IPS-NIHi7 (cell line): ENCODE data around the gene EIF3L.

Experiments used
- DNase-seq: peaks from one replicate; pipeline ENCODE4 v3.0.0; 2012; ENCODE audit warnings: mixed read lengths; ENCODE audit errors: extremely low spot score

The EIF3L gene

GRCh38 chr22:37854946-37855345 lies 5.7 kb downstream of the EIF3L start:
- DNase-seq, result no peak

DNA sequence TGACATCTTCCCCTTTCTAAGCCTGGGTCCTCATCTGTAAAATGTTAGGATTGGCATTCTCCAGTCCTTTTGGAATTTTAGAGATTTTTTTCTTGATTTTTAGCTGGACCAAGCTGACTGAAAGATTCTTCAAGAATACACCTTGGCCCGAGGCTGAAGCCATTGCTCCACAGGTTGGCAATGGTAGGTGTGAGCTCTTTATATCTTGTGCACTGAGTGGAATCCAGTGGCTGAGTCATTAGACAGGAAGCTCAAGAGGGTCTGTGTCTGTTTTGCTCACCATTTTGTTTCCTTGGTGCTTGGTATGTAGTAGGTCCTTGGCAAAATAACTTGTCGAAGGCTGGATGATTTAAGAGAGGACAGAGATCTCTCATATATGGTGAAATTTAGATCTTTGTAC lies 6.2 kb downstream of the EIF3L start:
- DNase-seq, result no peak

DNA sequence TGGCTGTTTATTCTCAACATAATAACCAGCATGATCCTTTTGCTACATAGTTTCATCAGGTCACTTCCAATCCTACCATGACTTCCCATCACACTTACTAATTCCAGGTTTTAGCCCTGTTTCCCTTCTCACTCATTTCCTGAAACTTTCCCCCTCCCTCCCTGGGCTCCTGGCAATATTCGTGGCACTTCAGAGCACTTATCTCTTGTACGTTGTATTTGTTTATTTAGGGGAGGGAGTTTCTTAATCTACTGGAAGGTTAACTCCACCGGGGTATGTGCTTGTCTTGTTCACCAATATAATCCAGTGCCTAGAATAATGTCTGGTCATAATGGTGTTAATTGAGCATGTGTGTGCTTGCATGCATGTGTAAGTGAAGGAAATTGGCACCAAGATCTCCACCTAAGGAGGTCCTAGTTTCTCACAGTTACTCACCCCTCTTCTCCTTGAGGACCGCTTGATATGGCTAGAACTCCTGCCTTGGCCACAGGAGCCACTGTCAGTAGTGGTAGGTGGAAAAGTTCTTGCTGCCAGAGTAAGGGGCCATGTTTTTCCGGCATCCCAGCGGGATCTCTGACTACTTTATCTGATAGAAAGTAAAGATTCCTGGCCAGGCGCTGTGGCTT lies 11.7 kb downstream of the EIF3L start:
- no peak for DNase-seq

GRCh38 chr22:37862570-37863325 lies 13.5 kb downstream of the EIF3L start:
- no peak for DNase-seq

- DNase-seq, result no peak
These were observed 16.3 kb downstream of the EIF3L start for GRCh38 chr22:37865510-37865909.

DNA sequence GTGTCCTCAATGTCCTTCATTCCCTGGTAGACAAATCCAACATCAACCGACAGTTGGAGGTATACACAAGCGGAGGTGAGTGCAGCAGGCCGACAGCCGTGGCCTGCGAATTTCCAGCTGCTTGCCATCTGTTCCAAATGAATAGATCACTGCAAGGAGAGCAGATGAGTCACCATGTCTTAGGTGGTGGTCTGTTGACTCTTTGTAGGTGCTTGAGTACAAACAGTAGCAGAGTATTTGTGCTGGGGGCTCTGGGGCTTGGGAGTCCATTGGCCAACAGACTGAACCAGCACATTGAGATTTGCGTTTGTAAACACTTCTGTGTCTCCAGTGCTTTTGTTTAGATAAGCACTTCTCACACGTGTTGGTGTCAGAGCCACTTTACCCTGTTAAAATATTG lies 21.1 kb downstream of the EIF3L start:
- no peak for DNase-seq

DNA sequence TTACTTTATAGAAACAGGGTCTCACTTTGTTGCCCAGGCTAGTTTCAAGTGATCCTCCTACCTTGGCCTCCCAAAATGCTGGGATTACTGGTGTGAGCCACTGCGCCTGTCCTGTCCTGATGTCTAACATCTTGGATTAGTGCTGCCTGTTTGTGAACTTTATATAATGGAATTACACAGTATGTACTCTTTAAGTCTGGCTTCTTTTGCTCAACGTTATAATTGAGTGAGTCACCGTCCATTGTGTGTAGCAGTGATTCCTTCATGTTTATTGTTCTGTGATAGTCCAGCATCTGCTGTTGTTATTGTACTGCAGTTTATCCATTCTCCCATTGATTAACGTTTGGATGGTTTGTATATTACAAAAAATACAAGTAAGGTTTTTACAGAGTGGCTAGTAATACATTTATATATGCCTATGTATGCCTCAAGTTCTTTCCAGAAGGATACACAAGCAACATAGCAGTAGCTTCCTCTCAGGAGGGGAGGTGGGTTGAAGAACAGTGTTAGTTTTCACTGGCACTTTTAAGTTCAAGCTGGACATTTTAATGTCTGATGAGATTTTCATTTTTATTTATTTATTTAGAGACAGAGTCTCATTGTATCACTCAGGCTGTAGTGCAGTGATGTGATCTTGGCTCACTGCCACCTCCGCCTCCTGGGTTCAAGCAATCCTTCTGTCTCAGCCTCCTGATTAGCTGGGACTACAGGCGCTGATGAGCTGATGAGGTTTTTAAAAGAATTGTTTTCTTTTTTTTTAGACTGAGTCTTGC lies 31.6 kb downstream of the EIF3L start:
- no peak for DNase-seq

GRCh38 chr22:37884420-37884819 lies 35.2 kb downstream of the EIF3L start:
- no peak for DNase-seq

- DNase-seq, result peak; percentile 68
These were observed 38.6 kb downstream of the EIF3L start for GRCh38 chr22:37887584-37888378.

DNA sequence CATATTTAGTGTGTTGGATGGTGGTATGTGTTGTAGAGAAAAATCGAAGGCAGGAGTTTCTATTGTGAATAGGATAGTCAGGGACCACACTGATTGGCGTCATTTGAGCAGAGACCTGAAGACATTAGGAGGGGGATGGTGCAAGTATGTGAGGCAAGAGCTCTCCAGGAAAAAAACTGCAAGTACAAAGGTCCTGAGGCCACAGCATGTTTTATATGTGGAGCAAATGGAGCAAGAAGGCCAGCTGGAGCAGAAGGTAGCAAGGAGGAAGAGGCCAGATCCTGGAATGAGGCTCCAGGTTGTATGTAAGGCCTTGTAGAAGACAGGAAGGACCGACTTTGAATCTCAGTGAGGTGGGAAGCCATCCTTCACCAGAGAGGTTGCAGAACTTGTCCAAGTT lies 42.7 kb downstream of the EIF3L start:
- DNase-seq, result no peak

GRCh38 chr22:37892566-37893335 lies 43.5 kb downstream of the EIF3L start:
- no peak for DNase-seq

DNA sequence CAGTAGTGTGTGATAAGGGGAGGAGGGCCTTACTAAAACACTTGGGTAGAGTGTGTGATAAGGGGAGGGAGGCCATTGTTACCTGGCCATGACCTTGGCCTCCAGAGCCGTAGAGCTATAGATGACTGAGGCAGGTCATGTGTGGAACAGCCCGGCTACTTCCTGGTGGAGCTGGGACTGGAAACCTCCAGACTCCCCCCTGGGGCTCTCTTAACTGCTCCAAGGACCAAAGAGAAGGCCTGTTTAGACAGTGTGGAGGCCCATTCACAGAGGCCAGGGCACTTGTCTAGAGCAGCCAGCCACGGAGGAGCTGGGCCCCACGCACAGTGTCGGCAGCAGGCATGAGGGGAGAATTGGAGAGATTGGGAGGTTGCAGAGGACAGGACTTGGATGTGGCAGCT lies 44.4 kb downstream of the EIF3L start:
- DNase-seq, result no peak

- peak; percentile 62 for DNase-seq
These were observed 45.9 kb downstream of the EIF3L start for GRCh38 chr22:37894939-37895670.

DNA sequence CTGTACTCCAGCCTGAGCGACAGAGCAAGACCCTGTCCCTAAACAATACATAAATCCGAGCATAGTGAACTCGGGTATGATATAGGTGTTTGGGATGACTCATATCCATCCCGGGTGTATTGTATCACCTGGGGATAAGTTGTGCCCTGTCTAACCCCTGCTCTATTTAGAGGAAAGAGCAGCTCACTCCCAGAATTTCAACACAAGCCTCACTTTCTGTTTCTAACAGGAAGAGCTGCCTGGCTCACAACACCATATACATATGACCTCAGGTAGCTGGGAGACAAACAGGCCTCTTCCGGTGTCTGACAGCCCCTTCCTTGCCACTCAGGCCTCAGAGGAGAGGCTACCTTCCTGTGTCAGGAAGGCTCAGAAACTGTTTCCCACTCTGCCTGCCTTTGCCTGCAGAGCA lies 47.0 kb downstream of the EIF3L start:
- DNase-seq, result no peak

GRCh38 chr22:37896939-37897338 lies 47.7 kb downstream of the EIF3L start:
- DNase-seq, result no peak

DNA sequence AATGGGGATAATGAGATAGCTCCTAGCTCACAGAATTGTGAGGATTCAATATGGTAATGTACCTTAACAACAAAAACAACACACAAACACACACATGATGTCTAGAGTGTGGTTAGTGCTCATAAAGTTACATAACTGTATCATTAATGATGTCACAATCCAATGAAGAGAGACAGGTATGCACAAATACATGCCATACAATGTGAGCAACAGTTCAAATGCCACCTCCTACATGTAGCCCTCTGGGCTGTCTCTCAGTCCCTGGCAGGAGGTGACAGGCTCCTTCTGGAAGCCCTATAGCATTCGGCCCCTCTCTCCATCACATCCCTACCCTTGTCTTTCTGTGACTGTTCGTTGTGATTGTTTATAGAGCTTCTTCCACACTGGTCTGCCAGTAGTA lies 48.6 kb downstream of the EIF3L start:
- DNase-seq, result no peak

- DNase-seq, result no peak
These were observed 49.4 kb downstream of the EIF3L start for GRCh38 chr22:37898441-37899181.

DNA sequence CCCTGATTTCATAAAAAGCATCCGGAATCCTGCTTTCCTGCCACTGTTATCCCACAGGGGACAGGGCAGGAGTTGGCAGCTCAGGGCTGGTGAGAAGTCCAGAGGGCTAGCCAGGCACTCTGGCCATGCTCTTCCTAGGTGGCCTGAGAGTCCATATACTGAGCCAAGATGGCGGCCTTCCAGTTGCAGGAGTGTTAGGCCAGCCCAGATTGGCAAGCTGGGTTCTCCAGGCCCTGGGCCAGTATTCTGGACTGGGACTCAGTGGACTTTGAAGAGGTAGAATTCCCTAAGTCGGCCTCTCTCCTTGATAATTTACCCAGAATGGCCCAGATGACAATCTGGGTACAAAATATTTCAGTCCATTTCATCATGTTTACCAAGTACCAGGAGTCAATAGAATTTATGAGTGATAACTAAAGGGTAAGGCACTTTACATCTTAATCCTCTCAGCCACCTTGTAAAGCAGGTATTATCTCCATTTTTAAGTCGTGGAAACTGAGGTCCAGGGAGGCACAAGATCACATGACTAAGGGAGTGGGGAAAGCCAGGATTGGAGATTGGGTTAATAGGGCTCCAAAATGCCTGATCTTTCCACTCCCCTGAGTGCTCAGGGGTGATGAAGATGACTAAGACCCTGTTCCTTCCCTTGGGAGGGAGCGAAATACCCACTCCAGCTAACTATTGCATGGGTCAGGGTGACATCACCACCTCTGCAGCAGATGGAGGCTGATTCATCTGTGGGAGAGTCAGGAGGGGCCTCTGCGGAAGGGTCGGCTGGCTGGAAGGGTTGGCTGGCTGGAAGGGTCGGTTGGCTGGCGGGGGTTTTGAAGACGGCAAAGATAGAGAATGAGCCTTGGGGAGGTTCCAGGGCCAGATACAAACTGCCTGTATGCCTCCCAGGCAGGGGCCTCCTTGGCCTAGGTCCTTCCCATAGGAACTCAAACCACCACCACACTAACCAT lies 55.6 kb downstream of the EIF3L start:
- DNase-seq, result peak; percentile 61
